Central memory CD4-positive, alpha-beta T cell (primary cell): ENCODE results near the gene MYH10.

Experiments
- DNase-seq: peaks from one replicate; pipeline ENCODE4 v3.0.0; 2022

Gene MYH10

DNA sequence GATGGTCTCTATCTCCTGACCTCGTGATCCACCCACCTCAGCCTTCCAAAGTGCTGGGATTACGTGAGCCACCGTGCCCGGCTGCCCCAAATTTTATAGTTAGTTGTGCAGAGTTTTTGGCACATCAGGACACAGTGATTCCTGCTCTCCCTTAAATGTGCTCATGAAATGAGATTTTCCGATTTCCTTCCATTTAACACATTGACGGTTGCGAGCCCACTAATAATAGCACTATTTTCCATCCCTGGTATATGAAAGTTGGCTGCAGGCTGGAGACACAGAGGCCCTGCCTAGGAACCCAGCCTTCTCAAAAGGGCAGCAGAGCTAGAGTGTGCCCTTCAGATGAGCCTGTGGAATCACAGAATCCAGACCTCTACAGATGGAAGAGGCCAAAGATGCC lies 17.4 kb upstream of the MYH10 start:
- DNase-seq, result no peak

DNA sequence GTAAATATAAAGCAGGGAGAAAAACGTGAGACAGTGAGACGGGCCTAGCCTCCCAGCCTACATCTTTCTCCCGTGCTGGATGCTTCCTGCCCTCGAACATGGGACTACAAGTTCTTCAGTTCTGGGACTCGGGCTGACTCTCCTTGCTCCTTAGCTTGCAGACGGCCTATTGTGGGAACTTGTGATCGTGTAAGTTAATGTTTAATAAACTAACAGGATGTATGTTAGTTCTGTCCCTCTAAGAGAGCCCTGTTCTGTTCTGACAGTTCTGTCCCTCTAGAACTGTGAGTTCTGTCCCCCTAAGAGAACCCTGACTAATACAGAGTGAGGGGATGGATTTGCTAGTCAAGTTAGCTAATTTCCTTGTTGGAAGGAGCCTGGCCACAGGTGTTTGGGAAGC lies 16.7 kb upstream of the MYH10 start:
- DNase-seq, result no peak

DNA sequence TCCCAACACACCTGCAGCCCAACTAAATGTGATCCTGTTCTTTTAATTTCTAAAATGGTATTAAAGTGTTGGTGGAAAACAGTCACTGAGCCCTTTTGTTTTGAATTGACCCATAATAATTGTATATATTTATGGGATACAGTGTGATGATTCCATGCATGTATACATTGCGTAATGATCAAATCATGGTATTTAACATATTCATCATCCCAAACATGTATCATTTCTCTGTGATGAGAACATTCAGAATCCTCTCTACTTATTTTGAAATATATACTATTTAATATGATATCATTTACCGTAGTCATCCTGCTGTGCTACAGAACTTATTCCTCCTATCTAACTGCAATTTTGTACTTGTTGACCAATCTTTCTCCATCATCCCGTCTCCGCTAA lies 14.0 kb upstream of the MYH10 start:
- no peak for DNase-seq

DNA sequence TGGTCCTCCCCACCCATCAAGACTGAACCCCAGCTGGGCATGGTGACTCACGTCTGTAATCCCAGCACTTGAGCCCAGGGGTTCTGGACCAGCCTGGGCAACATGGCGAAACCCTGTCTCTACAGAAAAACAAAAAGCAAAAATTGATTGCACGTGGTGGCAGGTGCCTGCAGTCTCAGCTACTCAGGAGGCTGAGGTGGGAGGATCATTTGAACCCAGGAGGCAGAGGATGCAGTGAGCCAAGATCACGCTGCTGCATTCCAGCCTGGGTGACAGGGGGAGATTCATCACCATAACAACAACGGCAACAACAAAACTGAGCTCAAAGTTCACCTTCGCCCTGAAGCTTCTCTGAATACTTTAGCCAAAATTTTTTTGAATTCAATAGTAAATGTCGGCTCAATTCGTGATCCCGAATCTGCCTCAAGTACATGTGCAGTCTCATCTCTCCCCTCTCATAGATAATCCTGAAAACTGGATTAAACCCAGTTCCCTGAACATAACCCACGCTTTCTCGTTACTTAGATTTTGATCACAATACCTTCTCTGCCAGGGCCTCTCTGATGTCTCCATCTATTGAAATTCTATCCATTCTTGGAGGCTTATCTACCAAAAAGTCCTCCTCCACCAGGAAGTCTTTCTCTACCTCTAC lies 13.5 kb upstream of the MYH10 start:
- DNase-seq, result no peak

DNA sequence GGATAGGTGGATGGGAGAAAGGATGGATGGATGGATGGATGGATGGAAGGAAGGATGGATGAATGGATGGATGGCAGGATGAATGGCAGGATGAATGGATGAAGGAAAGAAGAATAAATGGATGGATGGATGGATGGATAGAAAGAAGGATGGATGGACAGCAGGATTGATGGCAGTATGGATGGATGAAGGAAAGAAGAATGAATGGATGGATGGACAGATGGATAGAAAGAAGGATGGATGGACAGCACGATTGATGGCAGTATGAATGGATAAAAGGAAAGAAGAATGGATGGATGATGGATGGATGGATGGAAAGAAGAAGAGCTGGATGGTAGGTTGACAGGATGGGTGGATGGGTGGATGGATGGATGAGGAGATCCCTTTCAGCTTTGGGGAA lies 9.2 kb upstream of the MYH10 start:
- no peak for DNase-seq

DNA sequence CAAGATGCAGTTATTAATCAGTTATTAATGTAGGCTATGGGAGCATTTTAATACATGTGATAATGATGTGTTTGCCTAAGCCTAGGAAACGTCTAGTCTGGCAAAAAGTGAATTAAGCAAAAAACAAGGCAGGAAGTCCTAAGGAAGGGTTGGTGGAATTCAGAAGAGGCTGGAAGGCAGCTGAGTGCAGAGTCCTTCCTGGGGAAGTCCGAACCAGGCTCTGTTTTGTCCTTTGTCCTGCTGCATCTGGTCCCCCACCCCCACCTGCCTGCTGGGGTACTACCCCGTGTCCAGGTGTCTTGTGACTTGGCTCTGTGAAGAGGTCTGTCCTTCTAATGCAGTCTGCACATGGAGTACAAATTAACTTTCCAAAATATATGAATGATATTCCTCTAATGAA lies 1.5 kb upstream of the MYH10 start:
- DNase-seq, result no peak

DNA sequence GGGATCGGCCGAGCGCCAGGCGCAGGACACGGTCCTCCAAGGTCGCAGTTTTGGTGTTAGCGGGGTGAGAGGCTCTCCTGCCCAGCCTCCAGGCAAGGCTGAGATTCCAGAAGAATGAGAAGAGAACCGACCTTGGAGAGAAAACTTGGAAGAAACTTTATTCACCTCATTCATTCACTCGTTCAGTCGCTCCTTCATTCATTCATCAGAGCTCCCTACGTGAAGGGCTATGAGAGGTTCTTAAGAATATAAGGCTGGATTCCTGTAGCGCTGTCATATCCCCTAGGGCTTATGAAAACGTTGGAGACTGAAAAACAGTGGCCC lies 991 bp upstream of the MYH10 start:
- no peak for DNase-seq

DNA sequence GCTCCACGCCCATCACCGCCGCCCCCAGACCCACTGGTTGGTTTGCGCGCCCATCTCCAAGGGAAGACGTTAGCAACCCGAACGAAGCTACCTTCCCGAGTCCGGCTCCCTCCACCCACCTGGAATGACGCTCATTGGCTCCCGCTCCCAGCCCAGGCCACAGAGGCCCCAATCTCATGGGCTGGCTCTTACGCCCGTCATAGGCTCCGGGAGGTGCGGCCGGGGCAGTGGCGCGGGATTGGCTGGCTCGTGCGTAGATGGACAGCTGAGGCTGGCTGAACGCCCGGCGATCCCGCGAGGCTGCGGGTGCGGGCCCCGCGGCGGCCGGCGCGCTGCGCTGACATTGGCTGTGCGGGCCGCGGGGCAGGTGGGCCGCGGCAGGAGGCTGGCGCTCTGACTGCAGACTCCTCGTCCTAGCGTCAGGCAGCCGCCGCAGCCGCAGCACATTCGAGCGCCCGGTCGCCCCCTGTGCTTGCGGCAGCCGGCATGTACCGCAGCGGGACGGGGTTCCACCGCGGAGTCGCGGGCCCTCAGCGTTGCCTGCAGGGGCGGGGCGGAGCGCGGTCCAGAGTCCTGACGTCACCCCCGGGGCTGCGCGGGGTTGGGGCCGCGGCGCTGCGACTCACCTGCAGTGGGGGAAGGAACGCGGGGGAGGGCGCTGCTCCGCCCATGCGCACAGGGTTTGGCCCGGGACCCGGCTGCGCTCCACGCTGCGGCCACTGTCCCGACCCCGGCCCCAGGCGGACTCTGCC lies 453 bp upstream of the MYH10 start:
- peak; percentile 83 for DNase-seq

DNA sequence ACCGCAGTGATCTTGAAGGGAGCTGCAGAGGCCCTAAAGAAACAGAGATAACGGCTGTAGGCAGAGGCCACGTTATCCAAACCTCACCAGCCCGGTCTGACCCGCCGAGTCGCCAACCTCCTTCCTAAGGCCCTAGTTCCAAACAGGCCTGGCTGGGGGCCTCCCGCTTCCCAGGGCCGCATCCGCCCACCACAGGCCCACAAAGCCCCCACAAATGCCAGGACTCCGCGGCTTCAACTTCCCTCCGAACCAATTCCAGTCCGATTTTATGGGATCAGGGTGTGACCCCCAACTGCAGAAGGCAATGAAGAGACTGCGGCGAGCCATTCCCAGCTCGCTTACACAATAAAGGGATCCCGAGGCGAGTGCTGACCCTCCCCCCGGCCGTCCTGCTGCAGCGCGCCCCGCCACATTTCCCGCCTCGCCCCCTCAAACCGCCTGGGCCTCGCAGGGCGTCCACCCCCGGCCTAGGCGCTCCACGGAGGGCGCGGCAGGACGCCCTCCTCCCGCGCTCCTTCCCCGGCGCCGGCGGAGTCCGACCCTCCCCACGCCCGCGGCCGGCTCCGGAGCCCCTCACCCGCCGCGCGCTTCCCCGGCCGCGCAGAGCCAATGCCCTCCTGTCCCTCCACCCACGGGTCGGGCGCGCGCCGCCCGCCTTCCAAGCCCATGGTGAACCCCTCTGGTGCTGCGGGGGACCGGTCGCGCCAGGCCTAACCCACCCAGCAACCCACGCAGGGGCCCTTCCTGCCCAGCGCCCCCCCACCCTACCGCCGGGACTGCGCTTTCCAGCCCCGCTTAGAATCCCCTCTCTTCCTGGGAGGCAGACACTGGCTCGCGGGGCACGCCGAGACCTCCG lies 926 bp downstream of the MYH10 start:
- no peak for DNase-seq

DNA sequence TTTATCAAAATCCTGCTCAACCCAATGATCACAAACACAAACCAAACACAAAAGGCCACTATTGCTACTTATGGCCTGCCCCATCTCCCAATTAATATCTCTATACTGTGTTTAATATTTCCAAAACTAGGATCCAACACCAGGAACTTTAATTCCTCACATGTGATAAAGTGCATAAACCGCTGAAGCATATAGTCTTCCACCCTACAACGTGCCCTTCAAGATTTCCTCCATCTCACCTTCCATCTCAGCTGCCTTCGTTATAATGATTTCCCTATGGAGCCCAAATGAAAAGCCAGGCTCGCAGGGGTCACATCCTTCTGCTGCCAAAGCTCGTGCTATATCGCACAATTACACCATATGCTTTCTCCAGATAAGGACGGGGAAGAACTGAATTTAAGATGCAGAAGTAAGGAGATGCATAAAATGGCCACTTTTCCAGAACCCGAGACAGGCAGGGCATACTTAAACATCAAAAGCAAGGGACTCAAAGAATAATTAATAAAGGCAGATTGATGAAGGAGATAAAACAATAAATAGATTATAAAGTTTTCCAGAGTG lies 1.8 kb downstream of the MYH10 start:
- no peak for DNase-seq

DNA sequence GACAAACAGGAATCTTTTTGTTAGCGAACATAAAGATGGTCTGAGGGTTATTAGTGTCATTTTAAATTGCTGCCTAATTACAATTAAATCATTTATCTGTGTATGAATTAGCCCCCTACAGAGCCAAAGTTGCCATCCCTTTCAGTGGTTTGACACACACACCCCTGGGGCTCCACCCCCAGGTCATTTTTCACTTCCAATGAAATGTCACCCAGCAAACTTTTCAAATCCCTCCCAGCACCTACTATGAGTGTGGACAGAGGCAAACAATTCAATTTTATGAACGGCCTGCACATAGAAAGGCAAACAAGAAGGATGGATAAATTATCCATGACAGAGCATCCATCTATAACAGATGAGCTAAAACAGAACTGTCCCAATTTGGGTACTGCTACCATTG lies 2.4 kb downstream of the MYH10 start:
- DNase-seq, result no peak

DNA sequence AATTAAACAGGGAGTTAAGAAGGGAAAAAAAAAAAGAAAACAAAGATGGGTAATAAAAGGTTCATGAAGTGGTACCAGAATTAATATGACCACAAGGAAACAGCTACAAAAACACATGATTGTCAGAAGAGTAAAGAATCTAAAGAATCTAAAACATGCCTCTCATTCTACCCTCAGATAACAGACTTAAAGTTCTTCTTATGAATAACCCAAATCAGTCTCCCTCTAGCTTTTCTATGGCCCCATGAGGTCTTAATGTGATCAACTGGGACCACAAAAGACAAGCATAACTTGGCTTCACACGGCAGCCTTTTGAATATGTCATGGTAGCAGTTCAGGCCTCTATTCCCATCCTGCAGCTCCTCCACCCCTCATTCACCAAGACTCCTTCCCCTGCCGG lies 6.9 kb downstream of the MYH10 start:
- no peak for DNase-seq

DNA sequence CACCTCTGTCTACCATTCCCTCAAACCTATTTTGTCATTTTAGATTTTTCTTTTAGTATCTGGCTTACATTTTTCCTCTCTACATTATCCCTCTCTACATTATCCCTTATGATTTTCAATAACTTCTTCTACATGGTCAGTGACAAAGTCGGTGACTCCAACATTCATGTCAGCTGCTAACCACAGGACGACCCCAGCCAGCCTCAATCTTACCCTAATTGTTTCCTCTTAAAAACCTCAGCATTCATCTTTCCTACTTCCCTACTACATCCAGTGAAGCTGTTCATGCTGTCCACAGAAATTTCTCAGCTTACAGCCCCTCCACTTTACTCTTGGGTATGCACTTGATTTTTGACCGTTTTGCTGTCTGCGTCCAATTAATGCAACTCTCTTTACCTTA lies 8.3 kb downstream of the MYH10 start:
- no peak for DNase-seq

DNA sequence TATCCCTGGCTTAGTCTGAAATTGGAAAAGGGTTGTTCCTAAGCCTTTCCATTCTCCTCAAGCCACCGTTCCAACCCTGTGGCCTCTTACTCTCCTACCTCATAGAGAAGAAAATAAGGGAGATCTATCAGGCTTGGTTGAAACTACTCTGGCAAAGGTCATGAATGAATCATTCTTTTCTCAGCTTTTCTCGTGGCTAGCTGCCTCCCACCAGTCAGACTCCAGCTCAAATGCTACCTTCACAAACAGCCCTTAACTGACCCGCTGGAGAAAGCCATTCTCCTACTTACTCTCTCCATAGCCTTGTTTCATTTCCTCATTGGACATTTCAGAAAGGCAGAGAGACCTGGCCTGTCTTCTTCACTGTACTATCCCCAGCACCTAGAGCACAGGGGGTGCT lies 8.9 kb downstream of the MYH10 start:
- no peak for DNase-seq

DNA sequence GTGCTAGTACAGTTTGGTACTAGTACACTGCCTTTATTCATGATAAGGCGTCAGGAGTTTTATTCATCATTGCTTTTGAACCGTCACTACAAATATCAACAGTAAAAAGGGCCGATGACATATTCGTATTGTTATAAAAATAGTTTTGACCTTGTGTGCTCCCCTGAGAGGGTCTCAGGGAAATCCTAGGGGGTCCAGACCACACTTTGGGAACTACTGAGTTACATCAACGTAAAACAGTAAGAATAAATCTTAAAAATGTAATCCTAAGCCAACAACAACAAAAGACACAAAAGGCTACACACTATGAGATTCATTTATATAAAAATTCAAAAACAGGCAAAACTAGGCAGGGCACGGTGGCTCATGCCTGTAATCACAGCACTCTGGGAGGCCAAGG lies 11.2 kb downstream of the MYH10 start:
- DNase-seq, result no peak

DNA sequence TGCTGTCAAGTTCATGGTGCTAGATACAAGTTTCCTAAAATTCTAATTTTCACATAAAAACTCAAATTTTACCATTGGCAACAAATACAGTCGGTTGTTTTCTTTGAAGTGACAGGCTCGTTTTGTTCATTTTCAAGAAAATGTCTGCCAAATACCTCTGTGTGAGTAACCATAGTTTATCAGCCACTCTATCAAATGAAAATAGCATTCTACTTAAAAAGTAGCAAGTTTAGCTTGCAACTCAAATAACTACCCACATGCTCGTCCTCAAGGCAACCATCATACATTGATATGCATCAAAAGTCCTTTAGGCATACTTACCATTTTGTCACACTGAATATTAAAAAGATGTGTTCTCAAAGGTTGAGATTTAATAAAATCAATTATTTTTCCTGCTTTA lies 11.7 kb downstream of the MYH10 start:
- no peak for DNase-seq

DNA sequence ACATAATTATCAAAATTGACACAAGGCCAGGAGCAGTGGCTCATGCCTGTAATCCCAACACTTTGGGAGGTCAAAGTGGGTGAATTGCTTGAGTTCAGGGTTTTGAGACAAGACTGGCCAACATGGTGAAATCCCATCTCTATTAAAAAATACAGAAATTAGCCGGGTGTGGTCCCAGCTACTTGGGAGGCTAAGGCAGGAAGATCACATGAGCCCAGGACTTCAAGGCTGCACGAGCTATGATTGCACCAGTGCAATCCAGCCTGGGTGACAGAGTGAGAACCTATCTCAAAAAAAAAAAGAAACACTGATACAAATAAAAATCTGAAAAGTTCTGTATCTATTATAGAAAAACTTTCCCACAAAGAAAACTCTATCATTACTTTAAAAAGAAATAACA lies 15.5 kb downstream of the MYH10 start:
- no peak for DNase-seq

DNA sequence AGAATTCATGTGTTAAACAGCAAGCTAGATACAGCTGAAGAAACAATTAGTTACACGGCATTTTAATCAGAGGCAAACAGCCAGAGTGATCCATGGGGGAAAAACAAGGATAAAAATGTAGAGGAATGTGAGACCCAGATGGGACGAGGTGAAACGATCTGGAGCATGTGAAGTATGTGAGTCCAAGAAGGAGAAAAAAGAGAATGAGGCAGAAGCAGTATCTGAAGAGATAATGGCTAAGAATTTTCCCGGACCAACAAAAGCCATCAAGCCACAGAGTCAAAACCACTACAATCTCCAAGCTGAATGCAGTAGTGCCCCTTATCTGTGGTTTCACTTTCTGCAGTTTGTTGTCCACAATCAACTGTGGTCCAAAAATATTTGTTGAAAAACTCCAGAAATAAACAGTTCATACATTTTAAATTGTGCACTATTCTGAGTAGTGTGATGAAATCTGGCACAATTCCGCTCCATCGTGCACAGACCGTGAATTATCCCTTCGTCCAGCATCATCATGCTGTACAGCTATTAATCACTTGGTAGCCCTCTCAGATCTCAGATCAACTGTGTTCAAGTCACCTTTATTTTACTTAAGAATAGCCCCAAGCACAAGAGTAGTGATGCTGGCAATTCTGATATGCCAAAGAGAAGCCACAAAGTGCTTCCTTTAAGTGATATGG lies 18.8 kb downstream of the MYH10 start:
- no peak for DNase-seq

DNA sequence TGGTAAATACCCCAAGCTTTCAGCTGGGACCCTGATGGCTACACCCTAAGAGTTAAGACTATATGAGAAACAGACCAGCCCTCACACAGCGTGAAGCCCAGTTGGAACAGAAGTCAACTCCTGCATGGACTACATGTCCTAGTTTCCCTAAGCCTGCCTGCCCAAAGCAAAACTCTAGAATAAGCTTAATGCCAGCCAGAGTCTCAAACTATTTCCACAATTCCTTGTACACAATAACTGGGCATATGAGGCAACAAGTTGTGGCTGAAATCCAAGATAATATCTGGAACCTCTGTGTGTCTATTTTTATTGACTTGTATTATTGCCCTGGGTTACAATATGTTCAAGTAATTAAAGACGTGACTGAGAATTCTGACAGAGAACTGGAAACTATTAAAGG lies 19.4 kb downstream of the MYH10 start:
- DNase-seq, result no peak

DNA sequence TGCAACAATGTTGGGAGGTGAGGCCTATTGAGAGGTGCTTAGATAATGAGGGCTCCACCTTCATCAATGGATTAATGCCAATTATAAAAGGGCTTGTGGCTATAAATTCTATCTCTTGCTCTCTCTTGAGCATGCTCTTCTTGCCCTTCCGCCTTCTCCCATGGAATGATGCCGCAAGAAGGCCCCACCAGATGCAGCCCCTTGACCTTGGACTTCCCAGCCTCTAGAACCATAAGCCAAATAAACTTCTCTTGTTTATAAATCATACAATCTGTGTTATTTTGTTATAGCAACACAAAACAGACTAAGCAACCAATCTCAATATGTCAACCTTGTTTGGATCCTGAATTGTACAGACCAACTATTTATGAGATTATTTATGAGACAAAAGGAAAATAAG lies 20.0 kb downstream of the MYH10 start:
- no peak for DNase-seq

DNA sequence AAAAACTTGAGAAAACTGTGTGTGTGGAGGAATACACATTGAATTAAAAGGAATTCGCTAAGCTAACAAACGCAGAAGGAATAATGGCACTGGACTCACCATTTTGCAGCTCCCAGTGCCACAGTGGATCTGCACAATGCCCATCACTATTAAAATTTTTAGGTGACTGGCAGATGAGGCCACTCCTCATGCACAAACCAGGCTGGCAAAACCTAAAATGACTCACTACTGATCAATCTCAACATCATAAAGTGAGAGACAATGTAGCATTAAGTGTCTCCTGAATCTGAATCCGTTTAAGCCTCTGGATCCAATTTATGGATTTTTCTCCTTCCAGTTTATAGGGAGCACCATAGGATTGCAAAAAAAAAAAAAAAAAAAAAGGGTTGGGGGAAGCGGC lies 20.6 kb downstream of the MYH10 start:
- no peak for DNase-seq

DNA sequence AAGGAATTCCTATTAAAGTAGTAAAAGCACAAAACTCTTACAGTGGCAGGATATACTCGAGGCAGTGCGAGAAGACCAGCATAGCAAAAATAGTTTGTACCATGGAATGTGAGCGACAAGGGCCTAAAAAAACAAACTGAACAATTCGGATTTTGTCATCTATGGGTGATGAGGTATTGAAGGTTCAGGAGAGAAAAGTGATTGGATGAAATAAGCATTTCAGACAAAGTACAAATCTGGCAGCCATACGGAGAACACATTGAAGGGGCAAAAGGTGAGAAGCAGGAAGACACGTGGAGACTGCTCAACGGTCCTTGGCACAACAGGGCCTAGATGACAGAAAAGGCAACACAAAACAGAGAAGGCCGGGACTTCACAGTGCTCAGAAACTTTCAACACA lies 22.5 kb downstream of the MYH10 start:
- no peak for DNase-seq

DNA sequence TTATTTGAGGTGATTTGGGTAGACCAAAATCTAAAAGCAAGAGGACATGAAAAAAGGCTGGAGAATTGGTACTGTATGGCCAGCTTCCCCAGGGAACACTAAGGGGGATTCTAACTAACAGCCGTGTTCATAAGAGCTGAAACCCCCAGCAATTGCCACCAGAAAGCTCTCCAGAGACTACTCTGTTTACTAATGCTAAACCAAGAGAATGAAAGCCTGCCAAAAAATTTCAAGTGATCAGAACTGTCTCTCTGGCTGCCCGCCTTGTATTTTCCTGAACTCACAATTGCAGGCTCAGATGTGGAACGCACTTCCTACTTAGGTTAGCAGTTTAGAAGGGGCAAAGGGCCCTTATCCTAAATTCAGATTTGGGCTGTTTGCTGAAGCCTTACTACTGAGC lies 24.1 kb downstream of the MYH10 start:
- DNase-seq, result no peak
